Measurements from ENCODE around the gene PRM2. TPM values are rescaled to one million over a fixed set of nuclear protein-coding genes. Genes with fewer than 3 reads are reported as not detected.

PRM2 gene
- total and polyA plus RNA-seq, 12 donors, result not detected

DNA sequence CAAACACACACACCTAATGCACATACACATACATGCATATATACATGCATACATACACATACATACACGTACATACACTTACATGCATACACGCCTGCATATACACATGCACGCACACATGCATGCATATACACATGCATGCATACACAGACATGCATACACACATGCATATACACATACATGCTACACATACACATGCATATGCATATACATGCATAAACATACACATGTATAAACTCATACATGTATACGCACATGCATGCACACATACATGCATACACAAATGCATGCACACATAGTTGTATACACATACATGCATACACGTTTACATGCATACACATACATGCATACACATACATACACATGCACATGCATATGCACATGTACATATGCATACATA lies 45.4 kb upstream of the PRM2 start:
- 74 to 94% methylated on average over 5 of the region's 5 CpGs for WGBS, 2 donors
- DNase-seq, result no peak
- TF ChIP-seq, protein P1, sequence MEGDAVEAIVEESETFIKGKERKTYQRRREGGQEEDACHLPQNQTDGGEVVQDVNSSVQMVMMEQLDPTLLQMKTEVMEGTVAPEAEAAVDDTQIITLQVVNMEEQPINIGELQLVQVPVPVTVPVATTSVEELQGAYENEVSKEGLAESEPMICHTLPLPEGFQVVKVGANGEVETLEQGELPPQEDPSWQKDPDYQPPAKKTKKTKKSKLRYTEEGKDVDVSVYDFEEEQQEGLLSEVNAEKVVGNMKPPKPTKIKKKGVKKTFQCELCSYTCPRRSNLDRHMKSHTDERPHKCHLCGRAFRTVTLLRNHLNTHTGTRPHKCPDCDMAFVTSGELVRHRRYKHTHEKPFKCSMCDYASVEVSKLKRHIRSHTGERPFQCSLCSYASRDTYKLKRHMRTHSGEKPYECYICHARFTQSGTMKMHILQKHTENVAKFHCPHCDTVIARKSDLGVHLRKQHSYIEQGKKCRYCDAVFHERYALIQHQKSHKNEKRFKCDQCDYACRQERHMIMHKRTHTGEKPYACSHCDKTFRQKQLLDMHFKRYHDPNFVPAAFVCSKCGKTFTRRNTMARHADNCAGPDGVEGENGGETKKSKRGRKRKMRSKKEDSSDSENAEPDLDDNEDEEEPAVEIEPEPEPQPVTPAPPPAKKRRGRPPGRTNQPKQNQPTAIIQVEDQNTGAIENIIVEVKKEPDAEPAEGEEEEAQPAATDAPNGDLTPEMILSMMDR (IDR thresholded peaks at IDR 0.05), result no peak
- peaks cover 0 to 19% (median 0%) of the 10 kb centered on the region in 9 donors for H3K4me1 ChIP-seq
- no peaks in the 10 kb centered on the region for H3K9me3 ChIP-seq
- no peaks in the 10 kb centered on the region for H3K36me3 ChIP-seq
- H3K27me3 ChIP-seq, result no peaks in the 10 kb centered on the region
- no peak for ATAC-seq
- H3K4me3 ChIP-seq, result no peak overlapping the region
- intact Hi-C loops (cut with DNase I), result loop anchor here in 1 of 10 donors (5.0 kb wide), 1 partner anchor 1031 kb away; no protein-coding TSS in a partner anchor
- no peak overlapping the region for H3K27ac ChIP-seq

DNA sequence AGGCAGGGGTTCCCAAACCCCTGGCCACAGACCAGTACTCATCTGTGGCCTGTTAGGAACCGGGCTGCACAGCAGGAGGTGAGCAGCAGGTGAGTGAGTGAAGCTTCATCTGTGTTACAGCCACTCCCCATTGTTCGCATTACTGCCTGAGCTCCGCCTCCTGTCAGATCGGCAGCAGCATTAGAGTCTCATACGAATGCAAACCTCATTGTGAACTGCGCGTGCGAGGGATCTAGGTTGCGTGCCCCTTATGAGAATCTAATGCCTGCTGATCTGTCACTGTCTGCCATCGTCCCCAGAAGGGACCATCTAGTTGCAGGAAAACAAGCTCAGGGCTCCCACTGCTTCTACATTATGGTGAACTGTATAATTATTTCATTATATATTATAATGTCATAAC lies 43.9 kb upstream of the PRM2 start:
- ATAC-seq (no peak), DNase-seq (no peak)
- H3K27me3 ChIP-seq, result no peaks in the 10 kb centered on the region
- intact Hi-C loops (cut with DNase I), result loop anchor here in 1 of 10 donors (5.0 kb wide), 1 partner anchor 1032 kb away; no protein-coding TSS in a partner anchor
- 83 to 84% methylated on average over 10 of the region's 10 CpGs for WGBS, 2 donors
- H3K4me1 ChIP-seq, result peaks cover 0 to 4% (median 0%) of the 10 kb centered on the region in 9 donors
- H3K36me3 ChIP-seq, result no peaks in the 10 kb centered on the region
- H3K27ac ChIP-seq, result no peak overlapping the region
- no peaks in the 10 kb centered on the region for H3K9me3 ChIP-seq
- no peak overlapping the region for H3K4me3 ChIP-seq
- TF ChIP-seq, protein P1 (IDR thresholded peaks at IDR 0.05), result no peak

DNA sequence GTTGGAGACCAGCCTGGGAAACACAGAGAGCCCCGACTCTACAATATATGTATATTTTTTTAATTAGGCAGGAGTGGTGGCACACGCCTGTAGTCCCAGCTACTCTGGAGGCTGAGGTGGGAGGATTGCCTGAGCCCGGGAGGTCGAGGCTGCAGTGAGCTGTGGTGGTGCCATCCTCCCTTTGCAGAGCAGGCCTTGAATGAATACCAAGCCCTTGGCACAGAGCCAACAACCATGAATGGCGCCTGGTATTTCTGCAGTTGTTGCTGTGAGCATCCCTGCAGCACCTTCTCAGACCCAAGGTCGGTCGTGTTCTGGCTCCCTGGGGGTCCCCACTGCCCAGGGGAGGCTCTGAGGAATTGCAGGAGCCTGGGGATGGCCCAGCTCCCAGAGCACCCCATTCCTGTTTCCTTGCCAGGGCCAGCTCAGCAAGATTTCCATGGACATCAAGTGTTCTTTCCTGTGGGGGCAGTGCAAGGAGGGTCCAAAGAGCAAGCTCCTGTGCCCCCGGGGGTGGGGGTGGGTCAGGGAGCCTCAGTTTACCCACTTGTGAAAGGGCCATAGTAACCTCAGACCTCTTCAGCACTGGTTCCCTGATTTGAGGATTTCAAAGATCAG lies 43.4 kb upstream of the PRM2 start:
- Histone ChIP-seq H3K36me3 (no peaks in the 10 kb centered on the region), H3K9me3 (no peaks in the 10 kb centered on the region), H3K4me1 (no peaks in the 10 kb centered on the region), H3K27ac (no peak overlapping the region), H3K27me3 (no peaks in the 10 kb centered on the region), H3K4me3 (no peak overlapping the region)
- TF ChIP-seq, protein P1 (IDR thresholded peaks at IDR 0.05), result no peak
- 60 to 62% methylated on average over 8 of the region's 8 CpGs for WGBS, 2 donors
- no peak for DNase-seq
- no peak for ATAC-seq
- intact Hi-C loops (cut with DNase I), result loop anchor here in 1 of 10 donors (5.0 kb wide), 1 partner anchor 1033 kb away; no protein-coding TSS in a partner anchor

DNA sequence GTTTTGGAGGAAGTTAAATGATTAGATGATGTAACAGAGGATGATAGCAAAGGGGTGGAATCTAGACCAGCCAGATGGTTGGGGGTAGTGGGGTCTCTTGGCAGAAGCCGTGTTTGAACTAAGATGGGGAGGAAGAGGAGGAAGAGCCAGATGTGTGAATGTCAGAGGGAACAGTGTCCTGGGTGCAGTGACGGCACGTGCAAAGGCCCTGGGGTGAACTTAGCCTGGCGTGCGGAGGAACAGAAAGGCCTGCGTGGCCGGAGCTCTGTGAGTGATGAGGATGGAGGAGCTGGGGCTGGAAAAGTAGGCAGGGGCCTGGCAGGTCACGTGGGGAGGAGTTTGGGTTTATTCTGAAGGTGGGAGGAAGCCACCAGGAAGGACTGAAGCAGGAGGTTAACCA lies 42.5 kb upstream of the PRM2 start:
- Histone ChIP-seq H3K9me3 (no peaks in the 10 kb centered on the region), H3K4me1 (no peaks in the 10 kb centered on the region), H3K27ac (no peak overlapping the region), H3K36me3 (no peaks in the 10 kb centered on the region), H3K27me3 (no peaks in the 10 kb centered on the region), H3K4me3 (no peak overlapping the region)
- DNase-seq (no peak), ATAC-seq (no peak)
- intact Hi-C loops (cut with DNase I), result no loop called here
- TF ChIP-seq, protein P1 (IDR thresholded peaks at IDR 0.05), result no peak
- WGBS, 2 donors, result 86 to 90% methylated on average over 8 of the region's 8 CpGs

Measured in heart right ventricle (tissue), 16 donors.